HepG2 (cell line): Measurements from ENCODE around the gene HELZ2. TPM values are rescaled to one million over a fixed set of nuclear protein-coding genes. Genes with fewer than 3 reads are reported as not detected.
A peak's percentile ranks its signal among the peaks of the same experiment; 100 is the strongest.

ENCODE experiments used
- ATAC-seq: fragments of 200-7000 bp; cut with Tn5 transposase; 3 replicates; pipeline ENCODE4 v1.9.1; 2020; ENCODE audit warnings: mild to moderate bottlenecking, moderate library complexity
- BruUV-seq: library from RNA; stranded (reverse); fragments of 400-500 nt; replicated peaks from 2 replicates; lab custom pipeline; 2021; lab: Mats Ljungman, UMichigan
- CTCF ChIA-PET: fragments of 300-600 bp; formaldehyde crosslinking; extraction: SDS; loops from one replicate; lab custom pipeline; 2021; ENCODE audit warnings: low total read pairs, inconsistent platforms, low intra/inter-chr PET ratio; lab: Yijun Ruan, JAX
- POLR2A ChIA-PET: fragments of 350-600 bp; sonication (Branson Sonifier 250); formaldehyde crosslinking; loops from one replicate; lab custom pipeline; 2020; ENCODE audit warnings: antibody characterized with exemption, inconsistent platforms; lab: Yijun Ruan, JAX
- DNase-seq: peaks from one replicate; pipeline ENCODE4 v3.0.0-alpha.2; 2015; ENCODE audit warnings: low spot score
- FAIRE-seq: peaks from 3 replicates; lab custom pipeline; 2011; peaks lifted over from hg19 to GRCh38; lab: Jason Lieb, UNC
- H2AFZ ChIP-seq: one replicate; pipeline ENCODE4 v1.6.1; 2011; ENCODE audit warnings: low read length, inconsistent platforms
- H3K27ac ChIP-seq: fragments of 300-600 bp; 3 replicates; pipeline ENCODE4 v1.8.0; 2011; ENCODE audit warnings: mixed run types, mild to moderate bottlenecking, mixed read lengths, low read length, inconsistent platforms; ENCODE audit not compliant: insufficient read depth; ENCODE audit errors: extremely low read length
- H3K27me3 ChIP-seq, 2 experiments: fragments of 200-600 bp in 1 of 2; 2 replicates in 1 of 2; 3 replicates in 1 of 2; pipeline versions ENCODE4 v1.6.0 to v1.8.0; 2011; ENCODE audit warnings: low read length in 2 of 2, mild to moderate bottlenecking in 2 of 2, moderate library complexity in 2 of 2, inconsistent platforms in 1 of 2; ENCODE audit not compliant: insufficient read depth in 2 of 2, control insufficient read depth in 1 of 2
- H3K36me3 ChIP-seq, 2 experiments: fragments of 200-600 bp in 1 of 2; replicated peaks in 1 of 2; 2 replicates in 1 of 2; 3 replicates in 1 of 2; pipeline versions ENCODE4 v1.5.1 to v1.8.0; 2011; ENCODE audit warnings: low read length in 2 of 2, inconsistent platforms in 1 of 2; ENCODE audit not compliant: insufficient read depth in 2 of 2, control insufficient read depth in 1 of 2
- H3K4me1 ChIP-seq: 2 replicates; pipeline ENCODE4 v1.5.1; 2012; ENCODE audit warnings: low read length, inconsistent platforms; ENCODE audit not compliant: insufficient read depth
- H3K4me2 ChIP-seq: 2 replicates; pipeline ENCODE4 v1.6.0; 2011; ENCODE audit warnings: low read depth, low read length, inconsistent platforms
- H3K4me3 ChIP-seq, 3 experiments: fragments of 200-600 bp in 1 of 3; sonication (generic), shearing (Covaris generic) in 1 of 3; replicated peaks in 1 of 3; 2 replicates each; pipeline ENCODE4 v1.5.1; 2011 to 2016; ENCODE audit warnings: low read length in 3 of 3, inconsistent platforms in 2 of 3, low read depth in 2 of 3, mild to moderate bottlenecking in 2 of 3, control low read depth in 1 of 3, mixed read lengths in 1 of 3; ENCODE audit not compliant: insufficient read depth in 1 of 3
- H3K79me2 ChIP-seq: one replicate; pipeline ENCODE4 v1.6.1; 2011; ENCODE audit warnings: low read length, inconsistent platforms; ENCODE audit not compliant: insufficient read depth
- H3K9ac ChIP-seq: 2 replicates; pipeline ENCODE4 v1.6.0; 2011; ENCODE audit warnings: mild to moderate bottlenecking, low read depth, low read length, inconsistent platforms; ENCODE audit not compliant: insufficient read depth
- H3K9me3 ChIP-seq: 2 replicates; pipeline ENCODE4 v1.5.1; 2012; ENCODE audit warnings: mild to moderate bottlenecking, low read length
- H4K20me1 ChIP-seq: 2 replicates; pipeline ENCODE4 v1.6.0; 2011; ENCODE audit warnings: inconsistent platforms, mild to moderate bottlenecking, low read length, moderate library complexity; ENCODE audit not compliant: insufficient read depth
- DR1 ChIP-seq: sonication (generic); formaldehyde crosslinking; IDR thresholded peaks from 2 replicates; pipeline ENCODE4 v1.8.0; 2021; ENCODE audit warnings: mild to moderate bottlenecking, missing genetic modification reagents, inconsistent platforms
- HDAC1 ChIP-seq: sonication (generic); formaldehyde crosslinking; IDR thresholded peaks from 2 replicates; pipeline ENCODE4 v1.5.1; 2020; ENCODE audit warnings: mild to moderate bottlenecking, missing genetic modification reagents
- MED13 ChIP-seq: sonication (generic); formaldehyde crosslinking; IDR thresholded peaks from 2 replicates; pipeline ENCODE4 v1.5.0; 2020; ENCODE audit warnings: missing genetic modification reagents
- MTA1 ChIP-seq: sonication (generic); formaldehyde crosslinking; IDR thresholded peaks from 2 replicates; pipeline ENCODE4 v1.4.0; 2020; ENCODE audit warnings: missing genetic modification reagents, mild to moderate bottlenecking, borderline replicate concordance
- RBAK ChIP-seq: sonication (generic); formaldehyde crosslinking; IDR thresholded peaks from 2 replicates; pipeline ENCODE4 v1.5.1; 2020; ENCODE audit warnings: mild to moderate bottlenecking, missing genetic modification reagents
- ZBTB25 ChIP-seq: IDR thresholded peaks from 2 replicates; pipeline ENCODE4 v1.6.1; 2018; ENCODE audit warnings: missing genetic modification reagents
- ZNF513 ChIP-seq: sonication (generic); formaldehyde crosslinking; conservative IDR thresholded peaks from 2 replicates; pipeline ENCODE4 v1.5.0; 2020; ENCODE audit warnings: missing genetic modification reagents
- ZNF670 ChIP-seq: sonication (generic); formaldehyde crosslinking; IDR thresholded peaks from 2 replicates; pipeline ENCODE4 v1.8.0; 2022; ENCODE audit warnings: mild to moderate bottlenecking, missing genetic modification reagents, borderline replicate concordance
- WGBS: methylation state at CpG from one replicate; pipeline ENCODE4 v1.1.6; 2017; ENCODE audit warnings: low lambda C conversion rate; 5-methylcytosine and 5-hydroxymethylcytosine counted together
- in situ Hi-C: cut with HindIII; loops from 2 replicates; pipeline ENCODE4 v1.10.0; 2017; ENCODE audit warnings: low pct_unique_long_range_greater_than_20kb; ENCODE audit not compliant: extremely low pct_ligation_motif_present
- intact Hi-C: fragments of 100-400 bp; cut with micrococcal nuclease; formaldehyde crosslinking; loops from one replicate; pipeline ENCODE4 v1.10.0; 2022; ENCODE audit not compliant: unreplicated experiment
- polyA plus RNA-seq, 8 experiments: library from polyadenylated mRNA; depleted of rRNA in 3 of 8; stranded (reverse) in 7 of 8; unstranded in 1 of 8; fragments of >200 nt; fragmentation: Illumina TruSeq in 4 of 8; extraction: Trizol in 4 of 8; gene quantifications; 2 replicates each; pipeline versions ENCODE4 v1.2.1 to v1.2.3, GENCODE V29; 2011 to 2016; ENCODE audit warnings: low read depth in 4 of 8, missing spikeins in 1 of 8, mixed read lengths in 1 of 8; ENCODE audit not compliant: insufficient read depth in 1 of 8
- total RNA-seq, 5 experiments: library from RNA; depleted of rRNA; stranded (reverse); fragments of >200 nt; fragmentation: Illumina TruSeq; extraction: Trizol; gene quantifications; 2 replicates each; pipeline ENCODE4 v1.2.3, GENCODE V29; 2016; ENCODE audit warnings: low read depth in 1 of 5

The HELZ2 gene
- total and polyA plus RNA-seq, 2 of the 13 experiments (the other 11 are each of a cell fraction or from before 2014, with no cell fraction given): 9.6 to 10.1 TPM

GRCh38 chr20:63539092-63539430, 35.0 kb downstream of the HELZ2 start:
- no peaks in the 10 kb centered on the region for H3K79me2 ChIP-seq
- peaks cover 51% of the 10 kb centered on the region for H3K4me1 ChIP-seq
- intact Hi-C loops (loop anchor here (2.0 to 10.0 kb wide), 5 partner anchors 88 to 433 kb away; partner anchors contain the start of genes GMEB2, LIME1, RTEL1 and SLC2A4RG), in situ Hi-C loops (loop anchor here (5.0 kb wide), 1 partner anchor 38 kb away; no protein-coding TSS in a partner anchor)
- BruUV-seq: no TSS peak
- H3K4me2 ChIP-seq: no peak overlapping the region
- ATAC-seq: no peak
- no peak overlapping the region for H3K9ac ChIP-seq
- DNase-seq: no peak
- H3K27me3 ChIP-seq: peaks cover 45 to 69% of the 10 kb centered on the region in 2 experiments
- CTCF ChIA-PET: interaction anchor here (2.7 kb wide), 1 partner anchor 40 kb away, joined by 29 read pairs; no protein-coding TSS in a partner anchor
- no peak for TF ChIP-seq ZBTB25 (CRISPR knock-in tag)
- 0 out of 2 replicates have a peak, but pooled peaks have one; percentile 16 for TF ChIP-seq HDAC1 (CRISPR knock-in tag)
- no peak for TF ChIP-seq DR1 (CRISPR knock-in tag)
- TF ChIP-seq RBAK: no peak
- 0 out of 2 replicates have a peak, but pooled peaks have one; percentile 42 for TF ChIP-seq MTA1 (CRISPR knock-in tag)
- no peak for TF ChIP-seq ZNF513 (CRISPR knock-in tag)
- TF ChIP-seq MED13 (CRISPR knock-in tag): no peak
- TF ChIP-seq ZNF670 (CRISPR knock-in tag): 0 out of 2 replicates have a peak, but pooled peaks have one; percentile 35
- H3K9me3 ChIP-seq: no peaks in the 10 kb centered on the region
- 70% methylated on average over 12 of the region's 12 CpGs for WGBS
- FAIRE-seq: no peak
- POLR2A ChIA-PET: interaction anchor here (0.8 to 2.2 kb wide), 4 partner anchors 18 to 326 kb away, joined by 3 to 12 read pairs (median 7); partner anchors contain the start of genes PPDPF, RTEL1 and TPD52L2
- H3K27ac ChIP-seq: no peak overlapping the region
- no peak overlapping the region for H3K4me3 ChIP-seq
- H3K36me3 ChIP-seq: no peaks in the 10 kb centered on the region
- no peaks in the 10 kb centered on the region for H4K20me1 ChIP-seq
- H2AFZ ChIP-seq: no peak overlapping the region
